Measurements from ENCODE around the gene TMEM132C.

- TF ChIP-seq, protein P1, sequence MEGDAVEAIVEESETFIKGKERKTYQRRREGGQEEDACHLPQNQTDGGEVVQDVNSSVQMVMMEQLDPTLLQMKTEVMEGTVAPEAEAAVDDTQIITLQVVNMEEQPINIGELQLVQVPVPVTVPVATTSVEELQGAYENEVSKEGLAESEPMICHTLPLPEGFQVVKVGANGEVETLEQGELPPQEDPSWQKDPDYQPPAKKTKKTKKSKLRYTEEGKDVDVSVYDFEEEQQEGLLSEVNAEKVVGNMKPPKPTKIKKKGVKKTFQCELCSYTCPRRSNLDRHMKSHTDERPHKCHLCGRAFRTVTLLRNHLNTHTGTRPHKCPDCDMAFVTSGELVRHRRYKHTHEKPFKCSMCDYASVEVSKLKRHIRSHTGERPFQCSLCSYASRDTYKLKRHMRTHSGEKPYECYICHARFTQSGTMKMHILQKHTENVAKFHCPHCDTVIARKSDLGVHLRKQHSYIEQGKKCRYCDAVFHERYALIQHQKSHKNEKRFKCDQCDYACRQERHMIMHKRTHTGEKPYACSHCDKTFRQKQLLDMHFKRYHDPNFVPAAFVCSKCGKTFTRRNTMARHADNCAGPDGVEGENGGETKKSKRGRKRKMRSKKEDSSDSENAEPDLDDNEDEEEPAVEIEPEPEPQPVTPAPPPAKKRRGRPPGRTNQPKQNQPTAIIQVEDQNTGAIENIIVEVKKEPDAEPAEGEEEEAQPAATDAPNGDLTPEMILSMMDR (IDR thresholded peaks at IDR 0.05; ENCODE audit: low read depth, low read length, missing input control) = no peak
- TF ChIP-seq YY1 (IDR thresholded peaks at IDR 0.05) (no peak), MAX (IDR thresholded peaks at IDR 0.05) (no peak), TAF1 (conservative IDR thresholded peaks at IDR 0.05) (no peak), SP1 (IDR thresholded peaks at IDR 0.05) (no peak), RXRA (IDR thresholded peaks at IDR 0.05) (no peak), EGR1 (IDR thresholded peaks at IDR 0.05; ENCODE audit: low read depth in 2 of 2) (no peak), REST (IDR thresholded peaks at IDR 0.05) (no peak), RAD21 (IDR thresholded peaks at IDR 0.05) (no peak), GABPA (IDR thresholded peaks at IDR 0.05 in 1 of 2, conservative IDR thresholded peaks at IDR 0.05 in 1 of 2) (no peak), JUND (IDR thresholded peaks at IDR 0.05) (no peak), ATF3 (IDR thresholded peaks at IDR 0.05) (no peak), HNF4G (IDR thresholded peaks at IDR 0.05) (no peak), NR2F2 (IDR thresholded peaks at IDR 0.05) (no peak)
Observed at GRCh38 chr12:128557231-128557630, 290.3 kb downstream of the TMEM132C start.

Measured in liver (tissue), 3 donors.